Measurements from ENCODE around the gene DMXL1. TPM values are rescaled to one million over a fixed set of nuclear protein-coding genes. Genes with fewer than 3 reads are reported as not detected.

The DMXL1 gene
- polyA plus RNA-seq, 1 of the 3 experiments (the other 2 are of a cell fraction), result 6.6 TPM

GRCh38 chr5:119166026-119166425 is 95.1 kb downstream of the DMXL1 start:
- H3K4me1 ChIP-seq (ENCODE audit: control insufficient read depth in 1 of 2, insufficient read depth in 2 of 2, low read depth in 1 of 2, low read length in 1 of 2), result peaks cover 0 to 9% of the 10 kb centered on the region in 2 experiments; a peak in 1 of 4 replicates
- H3K4me2 ChIP-seq, result no peak overlapping the region
- 79% methylated on average over 4 of the region's 4 CpGs for WGBS (ENCODE audit: low lambda C conversion rate)
- ChIA-PET CTCF (no interaction called here), POLR2A (no interaction called here)
- no peak overlapping the region for H3K27ac ChIP-seq (ENCODE audit: low read depth in 2 of 2, low read length in 1 of 2)
- peaks cover 21 to 22% of the 10 kb centered on the region in 2 experiments for H3K36me3 ChIP-seq (replicated peaks in 1 of 2; ENCODE audit: control insufficient read depth in 1 of 2, insufficient read depth in 2 of 2, low read length in 1 of 2)
- H3K27me3 ChIP-seq (ENCODE audit: insufficient read depth), result no peaks in the 10 kb centered on the region
- no peak overlapping the region for H2AFZ ChIP-seq (ENCODE audit: low read depth)
- H3K9me3 ChIP-seq, result no peaks in the 10 kb centered on the region; the same call in 1 of the 2 replicates
- H3K9ac ChIP-seq, result no peak overlapping the region
- H3K9me2 ChIP-seq, result 0 out of 2 replicates have a peak, but pooled peaks cover 3% of the 10 kb centered on the region
- no peak for TF ChIP-seq CHD2 (IDR thresholded peaks at IDR 0.05; ENCODE audit: low read length, partially characterized antibody)
- TF ChIP-seq IRF3 (IDR thresholded peaks at IDR 0.05; ENCODE audit: low read depth, low read length), result no peak
- TF ChIP-seq FOSL2 (IDR thresholded peaks at IDR 0.05; ENCODE audit: borderline replicate concordance, low read depth), result no peak
- no peak for TF ChIP-seq MEF2A (IDR thresholded peaks at IDR 0.05; ENCODE audit: borderline replicate concordance, low read depth)
- no peak for TF ChIP-seq NFIC (IDR thresholded peaks at IDR 0.05; ENCODE audit: borderline replicate concordance)
- no peak for TF ChIP-seq RXRA (IDR thresholded peaks at IDR 0.05; ENCODE audit: borderline replicate concordance, low read depth)
- TF ChIP-seq TCF12 (IDR thresholded peaks at IDR 0.05), result no peak
- TF ChIP-seq RAD21 (IDR thresholded peaks at IDR 0.05; ENCODE audit: low read length), result no peak
- H3F3A ChIP-seq (replicated peaks; ENCODE audit: insufficient read depth), result no peaks in the 10 kb centered on the region
- DNase-seq, result no peak
- no peaks in the 10 kb centered on the region for H3K79me2 ChIP-seq (ENCODE audit: insufficient read depth)
- H4K20me1 ChIP-seq (ENCODE audit: insufficient read depth), result no peaks in the 10 kb centered on the region
- H3K4me3 ChIP-seq (ENCODE audit: low read depth in 2 of 2, low read length in 1 of 2), result no peak overlapping the region

- Histone ChIP-seq H4K20me1 (ENCODE audit: insufficient read depth) (no peaks in the 10 kb centered on the region), H3K27me3 (ENCODE audit: insufficient read depth) (no peaks in the 10 kb centered on the region), H2AFZ (ENCODE audit: low read depth) (no peak overlapping the region), H3K4me2 (no peak overlapping the region), H3K9me3 (no peaks in the 10 kb centered on the region; the same call in 1 of the 2 replicates), H3K4me1 (ENCODE audit: control insufficient read depth in 1 of 2, insufficient read depth in 2 of 2, low read depth in 1 of 2, low read length in 1 of 2) (peaks cover 0 to 9% of the 10 kb centered on the region in 2 experiments; a peak in 1 of 4 replicates), H3K36me3 (replicated peaks in 1 of 2; ENCODE audit: control insufficient read depth in 1 of 2, insufficient read depth in 2 of 2, low read length in 1 of 2) (peaks cover 23 to 32% of the 10 kb centered on the region in 2 experiments), H3F3A (replicated peaks; ENCODE audit: insufficient read depth) (no peaks in the 10 kb centered on the region), H3K79me2 (ENCODE audit: insufficient read depth) (no peaks in the 10 kb centered on the region), H3K9me2 (0 out of 2 replicates have a peak, but pooled peaks cover 3% of the 10 kb centered on the region), H3K4me3 (ENCODE audit: low read depth in 2 of 2, low read length in 1 of 2) (no peak overlapping the region), H3K9ac (no peak overlapping the region), H3K27ac (ENCODE audit: low read depth in 2 of 2, low read length in 1 of 2) (no peak overlapping the region)
- ChIA-PET CTCF (no interaction called here), POLR2A (no interaction called here)
- no peak for DNase-seq
- WGBS (ENCODE audit: low lambda C conversion rate), result 85% methylated on average over 1 of the region's 1 CpG
- TF ChIP-seq MAX (IDR thresholded peaks at IDR 0.05; ENCODE audit: low read depth) (no peak), SIN3A (IDR thresholded peaks at IDR 0.05; ENCODE audit: borderline replicate concordance, low read depth, low read length) (no peak), JUND (IDR thresholded peaks at IDR 0.05) (no peak), MEF2A (IDR thresholded peaks at IDR 0.05; ENCODE audit: borderline replicate concordance, low read depth) (no peak), REST (IDR thresholded peaks at IDR 0.05; ENCODE audit: low read depth, low read length) (no peak), EP300 (IDR thresholded peaks at IDR 0.05; ENCODE audit: borderline replicate concordance in 1 of 2, low read depth in 1 of 2, low read length in 1 of 2) (no peak), GATA2 (CRISPR knock-in tag; IDR thresholded peaks at IDR 0.05) (no peak), NFIC (IDR thresholded peaks at IDR 0.05; ENCODE audit: borderline replicate concordance) (no peak), ZBTB33 (IDR thresholded peaks at IDR 0.05; ENCODE audit: borderline replicate concordance, low read depth) (no peak), POLR2AphosphoS5 (IDR thresholded peaks at IDR 0.05; ENCODE audit: low read depth, low read length) (no peak), RCOR1 (IDR thresholded peaks at IDR 0.05; ENCODE audit: low read length) (no peak), EZH2phosphoT487 (IDR thresholded peaks at IDR 0.05; ENCODE audit: borderline replicate concordance, low read depth) (no peak), USF1 (IDR thresholded peaks at IDR 0.05; ENCODE audit: borderline replicate concordance, low read depth) (no peak), ELF1 (IDR thresholded peaks at IDR 0.05) (no peak), TAF1 (IDR thresholded peaks at IDR 0.05; ENCODE audit: borderline replicate concordance, low read depth, low read length) (no peak), RFX5 (IDR thresholded peaks at IDR 0.05; ENCODE audit: low read length) (no peak)
These were observed 97.5 kb downstream of the DMXL1 start for GRCh38 chr5:119168401-119168800.
